NCI-H460 (cell line): Measurements from ENCODE around the gene LEKR1. TPM values are rescaled to one million over a fixed set of nuclear protein-coding genes. Genes with fewer than 3 reads are reported as not detected.

ENCODE experiments used
- DNase-seq: peaks from one replicate; pipeline ENCODE4 v3.0.0-alpha.2; 2016; ENCODE audit warnings: low read depth; ENCODE audit errors: extremely low read depth
- total RNA-seq: library from RNA; depleted of rRNA; stranded (reverse); fragments of >200 nt; shearing (Covaris generic); gene quantifications from 2 replicates; pipeline ENCODE4 v1.2.3, GENCODE V29; 2014

The LEKR1 gene
- total RNA-seq, 1 experiment from 2014 or later = 0.45 TPM

DNA sequence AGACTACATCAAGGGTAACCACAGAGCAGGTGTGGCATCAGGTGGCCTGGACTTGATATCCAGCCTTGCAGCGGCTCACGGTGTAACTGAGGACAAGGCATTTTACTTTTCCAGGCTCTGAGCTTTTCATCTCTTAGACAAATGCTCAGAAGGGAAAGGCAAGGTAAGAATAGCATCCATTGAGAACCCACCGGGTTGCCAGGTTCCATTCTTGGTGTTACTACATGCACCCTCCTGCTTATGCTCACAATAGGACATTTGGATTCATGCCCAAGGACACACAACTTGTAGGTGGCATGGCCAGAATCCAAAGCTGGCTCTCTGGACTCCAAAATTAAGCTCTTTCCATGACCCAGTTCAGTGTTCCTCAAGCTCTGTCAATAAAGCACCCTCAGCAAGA, 248.3 kb downstream of the LEKR1 start:
- no peak for DNase-seq

DNA sequence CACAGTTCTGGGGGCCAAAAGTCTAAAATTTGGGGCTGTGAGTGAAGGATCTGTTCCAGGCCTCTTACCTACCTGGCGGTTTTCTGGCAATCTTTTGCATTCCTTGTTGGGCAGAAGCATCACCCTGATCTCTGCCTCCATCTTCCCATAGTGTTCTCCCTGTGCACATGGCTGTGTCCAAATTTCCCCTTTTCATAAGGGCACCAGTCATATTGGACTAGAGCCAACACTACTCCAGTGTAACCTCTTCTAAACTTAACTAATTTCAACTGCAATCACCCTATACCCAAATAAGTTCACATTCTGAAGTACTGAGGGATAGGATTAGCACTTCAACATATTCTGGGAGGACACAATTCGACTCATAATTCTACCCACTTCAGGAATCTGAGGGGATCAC, 248.8 kb downstream of the LEKR1 start:
- no peak for DNase-seq

- no peak for DNase-seq
Measured at GRCh38 chr3:157075693-157076420, 249.7 kb downstream of the LEKR1 start.

- DNase-seq = no peak
Measured at GRCh38 chr3:157077565-157077991, 251.4 kb downstream of the LEKR1 start.

DNA sequence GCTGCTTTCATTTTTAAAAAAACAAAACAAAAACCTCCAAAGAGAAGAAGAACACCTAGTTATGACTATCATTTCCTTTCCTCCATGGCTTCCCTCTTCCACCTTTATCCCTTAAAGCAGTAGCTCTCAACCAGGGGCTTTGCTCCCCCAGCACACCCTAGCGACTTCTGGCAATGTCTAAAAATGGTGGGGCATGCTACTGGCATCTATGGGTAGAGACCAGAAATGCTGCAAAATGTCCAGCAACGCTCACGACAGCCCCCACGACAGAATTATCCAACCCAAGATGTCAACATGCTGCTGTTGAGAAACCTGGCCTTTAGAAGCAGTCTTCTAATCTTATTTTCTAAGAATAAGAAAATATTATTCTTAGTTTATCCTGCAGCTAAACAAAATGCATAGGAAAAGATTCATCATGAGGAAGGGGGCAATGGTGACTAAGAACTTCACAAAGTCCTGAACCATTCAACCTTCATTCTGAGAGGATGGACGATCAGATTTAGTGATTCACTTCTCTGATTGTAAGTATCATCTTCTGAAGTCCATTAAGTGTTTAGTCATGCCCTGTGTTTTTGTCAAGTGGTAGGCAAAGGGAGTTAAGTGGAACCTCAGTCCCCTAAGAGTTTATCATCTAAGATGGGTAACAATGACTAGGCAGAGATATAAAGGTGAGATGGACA, 252.1 kb downstream of the LEKR1 start:
- DNase-seq = no peak

DNA sequence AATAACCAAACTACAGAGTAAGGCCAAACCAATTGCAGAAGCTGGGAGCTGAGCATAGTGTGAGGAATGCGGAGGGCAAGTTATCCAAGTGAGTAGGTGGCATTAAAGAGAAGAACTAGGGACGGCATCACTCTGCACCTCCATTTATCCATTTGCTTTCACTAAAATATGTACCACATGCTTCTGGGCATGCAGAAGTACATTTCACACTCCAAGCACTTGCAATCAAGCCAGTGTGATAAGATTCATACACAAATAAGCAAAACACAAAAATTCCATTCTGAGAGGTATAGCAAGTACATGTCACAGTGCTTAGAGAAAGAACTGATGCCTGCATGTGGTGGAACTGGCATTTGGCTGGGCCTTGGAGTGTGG, 252.6 kb downstream of the LEKR1 start:
- no peak for DNase-seq

DNA sequence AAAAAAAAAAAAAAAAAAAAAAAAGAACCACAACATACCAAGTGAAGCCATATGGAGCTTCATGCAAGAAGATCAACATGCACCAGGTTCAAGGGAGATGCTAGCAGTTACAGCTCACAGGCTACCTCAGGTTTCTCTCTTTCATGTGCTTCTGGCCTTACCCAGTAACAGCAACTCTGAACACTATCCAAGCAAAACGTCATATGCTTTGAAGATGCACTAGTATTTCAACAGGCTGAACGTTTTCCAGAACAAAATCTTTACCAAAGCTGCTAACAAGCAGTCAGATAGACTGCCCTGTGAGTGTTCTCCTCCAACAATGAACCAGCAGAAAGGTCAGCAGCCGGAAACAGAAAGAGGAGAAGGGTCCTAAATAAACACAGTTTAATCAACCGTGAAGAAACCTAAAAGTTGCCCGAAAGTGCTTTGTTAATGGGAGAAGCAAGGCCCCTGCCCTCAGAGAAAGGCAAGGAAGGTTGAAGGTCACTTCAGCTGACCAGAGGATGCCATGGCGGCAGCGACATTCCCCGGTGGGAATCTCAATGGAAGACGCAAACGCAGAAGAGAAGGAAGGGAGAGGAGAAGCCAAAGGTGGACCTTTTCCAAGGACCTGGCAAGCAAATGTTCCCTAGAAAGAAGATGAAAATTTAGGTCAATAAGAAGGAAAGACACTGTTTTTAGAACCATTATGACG, 253.7 kb downstream of the LEKR1 start:
- DNase-seq = no peak

GRCh38 chr3:157081626-157082210, 255.6 kb downstream of the LEKR1 start:
- peak; percentile 71 for DNase-seq

GRCh38 chr3:157082305-157082982, 256.3 kb downstream of the LEKR1 start:
- DNase-seq = no peak

- no peak for DNase-seq
Measured at GRCh38 chr3:157083824-157084223, 257.7 kb downstream of the LEKR1 start.

DNA sequence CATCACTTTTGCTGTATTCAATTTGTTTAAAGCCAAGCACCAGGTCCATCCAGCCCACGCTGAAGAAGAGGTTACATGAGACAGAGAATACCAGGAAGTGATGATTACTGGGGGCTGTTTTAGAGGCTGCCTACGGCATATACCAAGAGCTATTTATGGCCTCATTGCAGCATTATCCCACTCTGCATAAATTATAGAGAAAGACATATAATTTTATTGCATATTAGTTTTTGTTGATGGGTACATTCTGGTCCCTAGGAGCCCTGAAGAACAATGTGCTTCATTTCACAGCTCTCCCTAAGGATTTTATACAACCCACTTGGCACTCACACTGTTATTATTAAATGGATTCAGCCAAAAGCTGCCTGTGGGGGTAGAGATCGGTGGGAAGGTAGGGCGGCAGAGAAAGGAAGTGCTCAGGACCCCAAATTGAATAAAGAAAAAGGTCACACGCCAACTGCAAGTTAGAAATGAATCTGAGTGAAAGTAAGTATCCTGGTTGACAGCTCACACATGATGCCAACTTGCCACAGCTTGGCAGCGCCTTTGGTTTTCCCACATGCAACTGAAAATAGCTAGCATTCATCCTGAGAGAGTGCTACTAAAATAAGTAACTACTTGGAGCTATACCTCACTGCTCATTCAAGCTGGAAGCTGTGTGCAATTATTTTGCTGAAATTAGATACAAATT, 260.1 kb downstream of the LEKR1 start:
- DNase-seq = no peak

DNA sequence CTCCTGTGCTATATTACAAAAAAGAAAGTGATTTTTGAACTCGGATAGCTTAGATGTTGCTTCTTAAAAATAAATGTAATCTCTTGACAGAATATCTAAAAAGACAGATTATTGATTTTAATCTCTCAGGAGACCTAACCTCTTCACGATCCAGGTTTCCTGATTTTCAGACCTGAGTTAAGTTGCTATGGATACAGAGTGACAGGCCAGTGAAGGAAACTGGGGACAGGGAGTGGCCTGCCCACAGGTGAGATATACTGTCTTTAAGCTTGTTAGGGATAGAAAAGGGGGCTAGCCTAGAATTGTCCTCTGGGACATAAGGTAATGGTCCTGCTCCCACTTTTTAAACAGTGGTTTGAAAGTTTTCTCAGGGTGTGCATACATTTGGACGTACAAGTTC, 260.6 kb downstream of the LEKR1 start:
- DNase-seq = no peak

DNA sequence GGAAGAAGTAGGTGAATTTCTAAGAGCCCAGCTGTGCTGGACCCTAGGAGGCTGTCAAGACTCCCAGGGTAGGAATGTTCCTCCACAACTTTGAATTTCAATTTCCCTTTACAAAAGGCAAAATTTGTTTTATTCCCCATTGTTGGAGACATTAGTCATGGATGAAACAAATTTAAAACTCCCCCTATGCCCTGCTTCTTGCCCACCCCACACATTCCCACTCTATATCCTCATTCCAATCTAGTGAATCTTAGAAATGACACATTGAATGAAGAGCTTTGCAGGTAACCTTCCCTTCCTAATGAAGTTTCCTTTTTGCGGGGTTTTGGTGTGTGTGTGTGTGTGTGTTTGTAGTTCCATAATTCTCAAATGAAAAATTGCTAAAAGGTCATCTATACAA, 261.2 kb downstream of the LEKR1 start:
- DNase-seq = no peak

GRCh38 chr3:157087780-157088600, 261.8 kb downstream of the LEKR1 start:
- no peak for DNase-seq

DNA sequence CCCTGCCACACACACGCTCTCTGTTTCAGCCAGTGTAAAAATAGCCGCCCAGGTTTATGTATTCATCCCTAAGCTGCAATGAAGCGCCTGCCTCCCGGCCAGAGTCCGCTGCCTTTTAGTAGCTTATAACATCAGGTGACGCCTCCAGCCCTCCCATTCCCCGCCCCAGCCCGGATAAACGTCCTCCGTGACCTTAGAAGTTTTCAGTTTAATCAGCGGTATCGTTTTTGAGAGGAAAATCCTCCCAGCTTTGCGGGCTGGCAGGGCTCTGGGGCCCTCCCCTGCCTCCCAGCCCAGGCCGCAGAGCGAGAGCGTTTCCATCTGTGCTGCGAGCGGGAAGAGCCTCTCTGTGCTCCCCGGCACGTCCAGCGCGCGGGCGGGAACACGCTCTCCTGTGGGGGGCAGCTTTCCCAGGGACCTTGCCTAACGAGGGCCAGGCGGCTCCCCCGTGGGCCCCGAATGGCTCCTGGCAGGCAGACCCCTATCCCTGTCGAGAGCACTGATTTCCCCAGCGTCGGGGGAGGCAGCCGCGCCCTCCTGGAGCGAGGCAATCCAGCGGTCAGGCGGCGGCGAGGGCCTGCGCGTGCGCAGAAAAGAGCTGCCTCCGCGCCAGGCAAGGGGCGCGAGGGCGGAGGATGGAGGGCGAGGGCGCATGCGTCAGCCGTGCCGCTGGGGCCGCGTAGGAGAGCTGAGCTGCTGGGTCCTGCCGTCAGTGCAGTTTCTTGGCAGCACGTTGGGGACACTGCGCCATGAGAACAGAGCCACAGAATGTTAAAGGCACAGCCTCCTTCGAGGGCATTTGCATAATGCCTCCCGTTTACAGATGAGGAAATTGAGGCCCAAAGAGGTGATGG, 262.7 kb downstream of the LEKR1 start:
- DNase-seq = peak; percentile 78

GRCh38 chr3:157089455-157090221, 263.5 kb downstream of the LEKR1 start:
- DNase-seq = no peak

DNA sequence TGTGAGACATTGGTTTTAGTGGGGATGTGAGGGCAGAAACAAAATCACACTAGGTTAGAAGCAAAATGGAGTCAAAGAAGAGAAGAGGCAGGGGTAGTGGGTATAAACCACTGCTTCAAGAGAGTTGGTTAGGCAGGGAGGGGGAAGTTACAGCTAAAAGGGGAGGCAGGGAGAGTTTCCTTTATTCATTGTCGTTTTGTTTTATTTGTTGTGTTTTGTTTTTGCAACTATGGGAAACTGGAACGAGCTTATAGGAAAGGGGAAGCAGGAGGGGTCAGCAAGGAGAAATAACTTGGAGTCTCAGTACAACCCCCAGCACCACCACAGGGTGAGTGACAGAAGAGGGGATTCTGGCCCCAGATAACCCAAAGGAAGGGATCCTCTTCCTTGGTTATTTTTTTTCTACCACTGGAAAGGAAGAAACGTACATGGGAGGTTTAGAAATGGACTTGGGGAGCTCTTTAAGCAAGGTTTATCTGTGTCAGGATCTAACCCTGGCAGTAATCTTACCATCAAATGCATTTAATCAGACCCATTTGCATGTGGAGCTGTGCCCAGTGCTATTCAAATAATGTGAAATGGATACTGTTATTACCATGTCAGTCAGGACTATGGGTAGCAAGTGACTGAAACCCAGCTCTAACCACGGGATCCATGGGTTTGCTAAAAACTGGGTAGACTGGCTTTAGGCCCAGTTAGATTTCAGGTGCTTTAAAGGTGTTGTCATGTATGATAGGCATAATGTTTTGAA, 265.1 kb downstream of the LEKR1 start:
- DNase-seq = no peak
